ENCODE data around the gene TTYH2. TPM values are rescaled to one million over a fixed set of nuclear protein-coding genes. Genes with fewer than 3 reads are reported as not detected.

TTYH2 gene
- total RNA-seq, 4 donors from 2014 or later: 22.6 to 37.2 (median 26.4) TPM

GRCh38 chr17:74192950-74193781 is 20.2 kb upstream of the TTYH2 start:
- TF ChIP-seq POLR2A (IDR thresholded peaks at IDR 0.05) (no peak), EP300 (IDR thresholded peaks at IDR 0.05) (peak in 1 of 2 donors; percentile 48), CTCF (IDR thresholded peaks at IDR 0.05) (no peak)
- DNase-seq (ENCODE audit: low spot score in 2 of 2): peak in 1 of 2 donors; percentile 48
- no peak overlapping the region for H3K4me3 ChIP-seq
- peaks cover 0 to 38% of the 10 kb centered on the region in 2 donors for H3K27me3 ChIP-seq
- H3K27ac ChIP-seq: no peak overlapping the region
- 52 to 53% methylated on average over 11 to 12 of the region's 12 CpGs for WGBS, 2 donors
- no peaks in the 10 kb centered on the region for H3K9me3 ChIP-seq
- H3K36me3 ChIP-seq: no peaks in the 10 kb centered on the region
- H3K4me1 ChIP-seq: peaks cover 0 to 8% (median 0%) of the 10 kb centered on the region in 4 donors

- WGBS, 2 donors: 70 to 72% methylated on average over 9 of the region's 9 CpGs
- TF ChIP-seq EP300 (IDR thresholded peaks at IDR 0.05) (no peak), POLR2A (IDR thresholded peaks at IDR 0.05) (no peak), CTCF (IDR thresholded peaks at IDR 0.05) (no peak)
- H3K9me3 ChIP-seq: no peaks in the 10 kb centered on the region
- peaks cover 0 to 13% (median 0%) of the 10 kb centered on the region in 4 donors for H3K4me1 ChIP-seq
- H3K36me3 ChIP-seq: no peaks in the 10 kb centered on the region
- H3K4me3 ChIP-seq: no peak overlapping the region
- H3K27me3 ChIP-seq: peaks cover 0 to 47% of the 10 kb centered on the region in 2 donors
- H3K27ac ChIP-seq: no peak overlapping the region
- no peak for DNase-seq (ENCODE audit: low spot score in 2 of 2)
Measured at GRCh38 chr17:74194682-74195081, 18.7 kb upstream of the TTYH2 start.

- TF ChIP-seq POLR2A (IDR thresholded peaks at IDR 0.05): no peak
- no peak for TF ChIP-seq EP300 (IDR thresholded peaks at IDR 0.05)
- TF ChIP-seq CTCF (IDR thresholded peaks at IDR 0.05): no peak
- no peaks in the 10 kb centered on the region for H3K9me3 ChIP-seq
- no peak overlapping the region for H3K27ac ChIP-seq
- 26 to 31% methylated on average over 24 to 30 of the region's 30 CpGs for WGBS, 2 donors
- peaks cover 0 to 60% of the 10 kb centered on the region in 2 donors for H3K27me3 ChIP-seq
- H3K4me1 ChIP-seq: peaks cover 0 to 17% (median 0%) of the 10 kb centered on the region in 4 donors
- no peaks in the 10 kb centered on the region for H3K36me3 ChIP-seq
- H3K4me3 ChIP-seq: no peak overlapping the region
- DNase-seq (ENCODE audit: low spot score in 2 of 2): no peak
Measured at GRCh38 chr17:74196541-74197317, 16.6 kb upstream of the TTYH2 start.

GRCh38 chr17:74197801-74198200 is 15.6 kb upstream of the TTYH2 start:
- 90 to 96% methylated on average over 2 of the region's 2 CpGs for WGBS, 2 donors
- H3K27ac ChIP-seq: no peak overlapping the region
- no peak for TF ChIP-seq POLR2A (IDR thresholded peaks at IDR 0.05)
- no peak for TF ChIP-seq EP300 (IDR thresholded peaks at IDR 0.05)
- no peak for TF ChIP-seq CTCF (IDR thresholded peaks at IDR 0.05)
- H3K36me3 ChIP-seq: no peaks in the 10 kb centered on the region
- H3K4me1 ChIP-seq: peaks cover 0 to 17% (median 0%) of the 10 kb centered on the region in 4 donors
- DNase-seq (ENCODE audit: low spot score in 2 of 2): no peak
- H3K9me3 ChIP-seq: no peaks in the 10 kb centered on the region
- H3K27me3 ChIP-seq: peaks cover 0 to 67% of the 10 kb centered on the region in 2 donors
- H3K4me3 ChIP-seq: no peak overlapping the region

GRCh38 chr17:74198694-74199093 is 14.7 kb upstream of the TTYH2 start:
- TF ChIP-seq CTCF (IDR thresholded peaks at IDR 0.05) (no peak), EP300 (IDR thresholded peaks at IDR 0.05) (no peak), POLR2A (IDR thresholded peaks at IDR 0.05) (no peak)
- Histone ChIP-seq H3K27ac (no peak overlapping the region), H3K4me1 (peaks cover 0 to 23% (median 0%) of the 10 kb centered on the region in 4 donors), H3K27me3 (peaks cover 0 to 63% of the 10 kb centered on the region in 2 donors), H3K9me3 (no peaks in the 10 kb centered on the region), H3K4me3 (no peak overlapping the region), H3K36me3 (no peaks in the 10 kb centered on the region)
- WGBS, 2 donors: 63 to 69% methylated on average over 6 of the region's 6 CpGs
- no peak for DNase-seq (ENCODE audit: low spot score in 2 of 2)

Measured in tibial nerve (tissue), 4 donors.